Femur (tissue), 1 donor: ENCODE data around the gene DUSP28.
A peak's percentile ranks its signal among the peaks of the same experiment; 100 is the strongest.

Experiments
- DNase-seq: peaks from one replicate; pipeline ENCODE4 v3.0.0-alpha.2; 2017

Gene DUSP28

DNA sequence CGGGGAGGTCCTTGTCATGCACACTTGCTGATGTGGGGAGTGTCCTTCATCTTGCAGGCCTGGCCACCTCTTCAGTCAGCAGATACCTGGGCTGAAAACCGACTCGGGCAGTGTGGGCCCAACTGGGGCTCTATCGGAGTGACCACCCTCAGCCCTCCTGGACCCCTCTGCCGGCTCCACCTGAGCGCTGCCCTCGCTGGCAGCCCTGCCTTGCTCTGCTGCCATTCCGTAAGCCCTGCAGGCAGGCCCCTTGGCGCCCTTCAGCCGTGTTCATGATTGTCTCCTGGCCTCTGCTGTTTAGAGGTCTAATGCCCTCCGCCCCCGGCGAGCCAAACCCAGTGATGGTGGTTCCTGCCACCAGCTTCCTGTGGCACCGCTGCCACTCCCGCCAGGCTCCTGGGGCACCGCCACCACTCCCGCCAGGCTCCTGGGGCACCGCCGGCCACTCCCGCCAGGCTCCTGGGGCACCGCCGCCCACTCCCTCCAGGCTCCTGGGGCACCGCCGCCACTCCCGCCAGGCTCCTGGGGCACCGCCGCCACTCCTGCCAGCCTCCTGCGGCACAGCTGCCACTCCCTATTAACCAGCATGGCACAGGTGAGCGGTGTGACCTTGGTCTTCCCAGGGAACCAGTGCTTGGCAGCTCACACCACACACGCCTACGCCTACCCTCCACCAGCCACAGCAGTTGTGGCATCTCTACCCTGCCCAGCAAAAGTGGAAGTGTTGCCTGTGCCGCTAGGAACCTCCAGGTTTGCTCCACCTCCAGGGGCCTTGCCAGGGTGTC is 42.3 kb downstream of the DUSP28 start:
- DNase-seq, result peak; percentile 11

DNA sequence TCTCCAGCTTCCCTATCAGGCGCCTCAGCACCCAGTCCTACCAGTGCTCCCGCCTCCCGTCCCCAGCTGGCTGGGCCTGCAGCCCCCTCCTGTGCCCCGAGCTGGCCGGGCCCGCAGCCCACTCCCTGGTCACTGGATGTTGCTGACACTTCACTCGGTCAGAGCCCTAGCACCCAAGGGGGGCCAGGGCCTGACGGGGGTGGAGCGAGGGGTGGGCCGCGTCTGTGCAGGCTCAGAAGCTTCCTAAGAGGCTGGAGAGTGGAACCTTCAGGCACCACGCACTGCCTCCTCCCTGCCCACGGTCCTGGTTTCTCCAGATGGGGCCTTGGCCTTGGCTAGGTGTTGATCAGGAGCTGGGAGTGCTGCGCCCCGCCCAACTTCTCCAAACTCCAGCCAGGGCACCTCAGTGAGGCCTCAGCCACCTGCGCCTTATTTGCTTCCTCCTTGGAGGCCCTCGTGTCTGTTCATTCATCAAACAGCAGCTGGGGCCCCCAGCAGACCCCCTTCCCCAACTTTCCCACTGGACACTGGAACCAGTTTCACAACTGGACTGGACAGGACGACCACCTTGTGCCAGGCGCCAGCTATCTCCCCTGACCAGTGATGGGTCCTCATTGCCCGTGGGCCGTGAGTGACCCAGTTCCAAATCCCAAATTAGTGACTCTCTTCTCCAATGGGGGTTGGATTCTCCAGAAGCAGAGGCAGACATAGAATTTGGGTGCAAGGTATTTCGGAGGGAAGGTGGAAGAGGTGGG is 43.1 kb downstream of the DUSP28 start:
- DNase-seq, result peak; percentile 14

DNA sequence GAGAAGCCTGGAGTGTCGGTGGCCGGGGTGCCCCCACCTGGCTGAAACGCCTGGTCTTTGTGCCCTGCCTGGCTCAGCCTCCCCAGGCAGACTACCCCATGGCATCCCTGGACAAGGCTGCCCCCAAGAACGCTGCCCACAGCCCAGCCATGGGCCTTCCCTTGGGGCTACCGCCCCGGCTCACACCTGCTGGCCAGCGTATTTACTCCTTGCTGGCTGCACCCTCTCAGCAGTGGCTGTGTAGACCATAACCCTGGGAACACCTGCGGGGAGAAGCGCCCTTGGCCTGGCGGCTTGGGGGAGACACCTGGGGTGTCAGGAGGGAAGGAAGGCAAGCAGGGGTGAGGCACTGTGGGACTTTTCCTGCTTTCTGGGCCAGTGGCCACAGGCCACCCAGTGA is 43.7 kb downstream of the DUSP28 start:
- DNase-seq, result peak; percentile 15

DNA sequence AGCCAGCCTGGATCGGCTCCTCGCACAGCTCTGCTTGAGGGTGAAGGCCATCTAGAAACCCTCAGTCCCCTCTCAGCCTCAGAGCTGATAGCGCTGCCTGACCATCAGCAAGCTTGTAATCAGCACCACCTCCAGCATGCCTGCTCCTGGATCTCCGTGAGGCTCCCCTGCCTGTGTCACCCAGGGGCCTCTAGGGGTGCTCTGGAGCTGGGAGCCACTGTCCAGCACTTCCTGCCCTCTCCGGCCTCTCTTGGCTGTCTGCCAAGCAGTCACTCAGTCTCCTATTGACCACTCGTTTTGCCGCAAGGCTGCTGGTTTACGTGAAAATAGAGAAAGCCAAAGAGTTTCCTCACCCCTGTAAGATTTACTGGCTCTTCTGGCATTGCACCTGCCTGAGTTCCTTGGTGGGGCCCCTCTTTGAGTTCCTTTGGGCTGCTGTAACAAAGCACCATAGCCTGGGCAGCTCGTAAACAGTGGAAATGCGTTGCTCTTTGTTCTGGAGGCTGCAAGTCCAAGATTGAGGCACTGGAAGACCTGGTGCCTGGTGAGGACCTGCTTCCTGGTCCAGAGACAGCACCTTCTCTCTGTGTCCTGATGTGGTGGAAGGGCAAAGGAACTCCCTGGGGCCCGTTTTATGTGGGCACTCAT is 44.3 kb downstream of the DUSP28 start:
- DNase-seq, result peak; percentile 69

DNA sequence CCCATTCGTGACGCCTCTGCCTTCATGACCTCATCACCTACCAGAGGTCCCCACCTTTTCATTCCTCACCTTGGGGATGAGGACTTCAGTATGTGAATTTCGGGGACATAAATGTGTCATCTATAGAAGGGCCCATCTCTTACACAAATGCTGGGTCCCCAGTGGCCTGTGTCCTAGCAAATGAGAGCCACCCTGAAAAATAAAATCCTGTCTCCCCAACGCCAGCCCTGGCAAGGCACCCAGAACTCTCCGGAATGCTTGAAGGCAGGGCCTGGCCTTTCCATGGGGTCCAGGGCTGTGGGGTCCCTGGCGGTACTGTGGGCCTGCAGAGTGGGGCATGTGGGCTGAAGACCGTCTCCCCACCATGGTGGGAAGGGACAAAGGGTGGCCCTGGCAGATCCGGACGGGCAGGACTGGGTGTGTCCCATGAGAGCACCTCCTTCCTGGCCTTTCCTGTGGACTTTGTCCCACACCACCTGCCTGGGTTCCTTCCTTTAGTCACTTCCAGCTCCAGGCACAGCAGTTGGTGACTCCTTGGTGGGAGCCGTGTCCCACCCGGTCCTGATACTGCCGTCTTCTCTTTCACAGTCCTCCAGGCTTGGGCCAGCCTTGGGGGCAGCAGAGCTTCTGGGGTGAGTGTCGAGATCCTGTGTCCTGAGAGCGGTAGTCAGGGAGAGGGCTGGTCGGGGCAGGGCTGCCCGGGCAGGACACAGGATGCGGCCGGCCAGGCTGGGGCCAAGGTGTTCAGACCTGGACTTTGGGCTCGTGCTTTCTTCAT is 45.0 kb downstream of the DUSP28 start:
- DNase-seq, result no peak

DNA sequence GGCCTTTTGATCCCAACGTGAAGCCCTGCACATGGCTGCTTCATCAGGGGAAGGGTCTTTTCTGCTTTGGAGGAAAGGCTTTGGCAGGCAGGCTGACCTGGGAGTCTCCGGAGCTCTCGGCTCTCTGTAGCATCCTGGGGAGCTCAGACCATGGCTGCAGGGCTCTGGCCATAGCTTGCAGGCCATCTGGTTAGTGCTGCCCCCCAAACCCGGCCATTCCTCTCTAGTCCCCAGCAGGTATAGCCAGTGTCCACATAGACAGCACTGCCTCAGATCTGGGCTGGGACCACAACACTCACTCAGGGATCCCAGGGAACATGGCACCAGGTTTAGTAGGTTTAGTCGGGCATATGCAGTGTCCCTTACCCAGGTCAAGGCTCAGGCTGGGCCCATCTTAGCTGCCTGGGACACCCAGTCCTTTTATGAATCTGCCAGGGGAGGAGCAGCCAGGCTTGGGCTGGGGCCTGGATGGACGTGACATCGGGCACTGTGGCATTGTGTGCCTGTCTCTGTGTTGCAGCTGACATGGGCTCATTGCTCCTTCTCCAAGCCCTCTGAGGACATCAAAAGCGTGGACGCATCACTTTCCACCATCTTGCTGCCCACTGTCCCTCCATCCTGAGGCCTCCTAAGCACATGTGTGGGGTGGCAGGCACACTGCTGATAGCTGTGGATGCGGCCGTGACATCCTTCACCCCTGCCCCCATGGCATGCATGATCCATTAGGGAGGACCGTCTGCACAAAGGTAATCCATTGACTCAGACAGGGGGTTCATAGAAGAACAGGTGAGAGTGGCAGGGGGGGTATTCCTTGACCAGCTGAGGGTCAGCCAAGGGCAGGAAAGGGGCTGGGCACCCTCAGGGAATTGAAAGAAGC is 45.9 kb downstream of the DUSP28 start:
- DNase-seq, result no peak

DNA sequence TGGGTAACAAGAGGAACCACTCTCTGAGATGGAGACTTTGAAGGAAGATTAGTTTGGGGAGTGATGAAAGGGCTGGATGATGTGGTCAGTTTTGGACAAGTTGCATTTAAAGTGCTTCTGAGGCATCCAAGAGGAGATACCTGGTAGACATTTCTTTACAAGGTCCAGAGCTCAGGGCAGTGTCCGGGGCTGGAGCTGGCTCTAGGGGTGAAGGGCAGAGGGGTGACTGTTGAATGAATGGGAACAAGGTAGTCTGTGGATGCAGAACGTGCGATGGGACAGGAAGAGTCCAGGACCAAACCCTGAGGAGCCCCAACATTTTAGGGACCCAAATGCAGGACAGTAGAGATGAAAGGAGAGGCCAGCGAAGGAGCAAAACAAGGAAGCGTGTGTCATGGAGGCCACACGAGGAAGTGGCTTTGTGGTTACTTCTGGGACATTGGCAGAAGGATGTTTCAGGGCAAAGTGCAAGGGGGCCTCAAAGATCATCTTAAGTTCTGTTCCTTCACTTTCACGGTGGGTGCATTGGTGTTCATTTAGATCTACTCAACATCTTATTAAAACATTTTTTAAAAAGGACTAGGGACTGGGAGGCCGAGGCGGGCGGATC is 51.5 kb downstream of the DUSP28 start:
- DNase-seq, result peak; percentile 26
